SKM-1 (cell line): Measurements from ENCODE around the gene C2orf49.
A peak's percentile ranks its signal among the peaks of the same experiment; 100 is the strongest.

Source experiments
- DNase-seq: peaks from one replicate; lab custom pipeline; 2025; ENCODE audit not compliant: unreplicated experiment; lab: John Stamatoyannopoulos, UW

Gene C2orf49

GRCh38 chr2:105337122-105338019 is at the start of gene C2orf49:
TSS of gene C2orf49 (plus strand) at chr2:105337540. CDS start at chr2:105337588, 48 bp downstream.
- DNase-seq: peak; percentile 59

DNA sequence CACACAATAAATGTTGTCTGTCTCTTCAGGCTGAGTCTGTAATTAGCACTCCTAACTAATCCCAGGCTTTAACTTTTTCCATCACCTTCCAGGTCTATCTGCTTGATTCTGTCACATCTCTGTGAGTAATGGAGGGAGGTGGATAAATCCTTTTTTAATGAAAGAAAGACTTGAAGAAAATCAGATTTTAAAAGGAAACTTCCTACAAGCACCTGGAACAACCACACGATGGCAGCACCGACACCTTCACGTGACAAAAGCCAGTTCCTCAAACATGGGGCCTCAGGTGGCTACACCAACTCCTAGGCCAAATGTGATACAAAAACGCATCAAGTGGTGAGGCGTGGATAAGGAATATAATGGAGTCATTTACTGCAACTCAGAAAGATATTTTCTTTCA is 49.6 kb upstream of the C2orf49 start:
- peak; percentile 22 for DNase-seq

- no peak for DNase-seq
These were observed 49.2 kb upstream of the C2orf49 start for GRCh38 chr2:105288133-105288532.

GRCh38 chr2:105290981-105291660 is 46.2 kb upstream of the C2orf49 start:
- no peak for DNase-seq

DNA sequence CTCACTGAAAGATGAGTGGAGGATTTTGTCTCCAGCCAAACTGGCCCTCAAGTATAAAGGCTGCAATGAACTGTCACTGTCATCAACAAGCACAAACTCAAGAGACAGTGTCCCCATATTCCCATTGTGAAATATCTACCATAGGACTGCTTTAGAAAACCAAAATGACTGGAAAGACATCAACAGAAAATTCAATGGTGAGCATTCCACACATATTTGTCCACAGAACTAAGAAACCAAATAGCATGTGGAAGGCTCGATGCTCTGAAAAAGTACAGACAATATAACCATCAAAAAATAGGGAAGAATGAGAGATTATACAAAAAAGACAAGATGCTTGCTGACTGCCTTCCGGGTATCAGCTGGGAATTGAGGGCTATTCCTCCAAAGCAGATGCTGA is 45.4 kb upstream of the C2orf49 start:
- DNase-seq: no peak

GRCh38 chr2:105294046-105294445 is 43.3 kb upstream of the C2orf49 start:
- no peak for DNase-seq

GRCh38 chr2:105294844-105295481 is 42.4 kb upstream of the C2orf49 start:
- DNase-seq: no peak

DNA sequence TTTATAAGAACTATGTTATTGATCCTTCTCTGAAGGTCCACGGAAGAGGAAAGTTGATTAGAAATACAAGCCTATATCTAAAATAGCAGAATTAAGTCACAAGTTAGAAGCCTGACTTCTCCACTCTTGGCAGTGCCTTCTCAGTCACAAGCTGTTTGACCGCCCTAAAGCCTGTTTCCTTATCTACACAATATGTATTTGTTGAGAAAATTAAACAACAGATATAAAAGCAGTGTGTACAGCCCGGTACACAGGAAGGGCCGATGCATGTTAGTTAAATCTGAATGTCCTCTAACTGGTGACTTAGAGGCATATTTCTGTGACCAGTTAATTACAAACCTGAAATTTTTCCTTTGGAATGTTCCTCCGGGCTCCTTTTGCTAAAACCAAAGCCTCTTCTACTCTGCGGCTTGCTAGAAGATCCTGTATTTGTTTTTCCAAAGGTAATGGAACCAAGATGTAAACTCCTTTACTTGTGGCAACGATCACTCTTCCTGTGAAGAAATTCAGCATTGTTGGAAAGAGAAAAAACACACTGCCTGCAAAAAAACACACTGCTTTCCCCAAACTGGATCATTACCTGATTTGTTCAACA is 41.2 kb upstream of the C2orf49 start:
- DNase-seq: no peak

DNA sequence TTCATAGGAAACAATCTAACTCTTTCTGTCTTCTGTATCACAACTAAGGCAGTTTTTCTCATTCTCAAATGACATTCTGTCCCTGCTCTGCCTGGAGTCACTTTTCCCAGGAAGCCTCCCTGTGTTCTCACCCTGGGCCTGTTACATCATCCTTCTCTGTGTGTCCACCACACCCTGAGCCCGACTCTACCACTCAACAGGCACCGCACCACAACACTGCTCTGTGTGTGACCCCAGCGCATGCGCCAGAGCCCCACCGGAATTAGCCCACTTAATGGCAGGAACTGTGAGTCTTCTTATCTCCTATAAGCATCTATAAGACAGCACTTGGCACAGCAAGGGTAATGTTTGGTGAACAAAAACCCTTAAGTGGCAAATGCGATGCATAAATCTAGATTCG is 40.1 kb upstream of the C2orf49 start:
- no peak for DNase-seq

- DNase-seq: no peak
These were observed 39.3 kb upstream of the C2orf49 start for GRCh38 chr2:105298017-105298416.

DNA sequence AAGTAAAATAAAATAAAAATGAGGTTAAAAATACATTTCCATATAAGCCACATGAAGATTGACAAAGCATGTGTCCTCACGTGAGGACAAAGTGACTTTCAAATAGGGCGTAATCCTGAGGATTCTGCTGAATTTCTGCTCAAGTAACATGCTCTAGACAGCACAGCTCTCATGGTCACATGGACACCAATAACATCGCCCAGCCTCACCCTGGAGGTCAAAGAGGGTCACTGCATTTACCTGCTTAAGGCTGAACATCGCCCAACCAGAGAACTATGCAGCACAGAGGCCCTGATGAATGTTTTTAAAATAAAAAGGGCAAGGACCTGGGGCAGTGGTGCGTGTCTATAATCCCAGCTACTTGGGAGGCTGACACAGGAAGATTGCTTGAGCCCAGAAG is 38.0 kb upstream of the C2orf49 start:
- no peak for DNase-seq

GRCh38 chr2:105301646-105302045 is 35.7 kb upstream of the C2orf49 start:
- no peak for DNase-seq

GRCh38 chr2:105307146-105307545 is 30.2 kb upstream of the C2orf49 start:
- DNase-seq: no peak

GRCh38 chr2:105307550-105307949 is 29.8 kb upstream of the C2orf49 start:
- DNase-seq: no peak

DNA sequence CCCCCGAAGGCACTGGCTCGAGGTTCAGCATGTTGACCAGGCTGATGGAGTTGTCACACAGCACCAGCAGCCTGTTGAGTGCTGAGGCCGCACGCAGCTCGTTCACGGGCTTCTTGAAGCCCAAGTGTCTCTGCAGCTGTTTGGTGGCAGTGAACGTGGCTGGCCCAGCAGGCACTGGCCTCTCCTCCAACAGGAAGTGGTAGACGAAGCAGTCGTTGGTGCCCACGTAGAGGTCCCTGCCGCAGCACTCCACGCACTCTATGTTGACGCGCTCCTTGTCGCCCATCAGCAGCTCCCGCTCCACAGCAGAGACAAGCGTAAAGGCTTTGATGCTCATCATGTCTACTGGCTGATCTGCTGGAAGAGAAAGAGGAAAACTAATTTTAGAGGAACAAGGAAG is 29.4 kb upstream of the C2orf49 start:
- DNase-seq: no peak

GRCh38 chr2:105308382-105309146 is 28.8 kb upstream of the C2orf49 start:
- no peak for DNase-seq

GRCh38 chr2:105309147-105309545 is 28.2 kb upstream of the C2orf49 start:
- peak; percentile 69 for DNase-seq

DNA sequence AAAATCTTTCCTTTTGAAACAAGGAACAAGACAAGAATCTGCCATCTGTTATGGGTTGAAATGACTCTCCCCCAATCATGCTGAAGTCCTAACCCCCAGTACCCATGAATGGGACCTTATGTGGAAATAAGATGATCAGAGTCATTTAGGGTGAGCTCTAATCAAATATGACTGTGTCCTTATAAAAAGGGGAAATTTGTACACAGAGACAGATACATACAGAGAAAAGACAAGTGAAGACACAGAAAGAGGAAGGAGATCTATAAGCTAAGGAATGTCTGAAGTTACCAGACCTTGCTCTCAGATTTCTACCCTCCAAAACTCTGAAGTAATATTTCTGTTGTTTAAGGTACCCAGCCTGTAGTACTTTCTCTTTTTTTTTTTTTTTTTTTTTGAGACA is 23.5 kb upstream of the C2orf49 start:
- DNase-seq: peak; percentile 22

GRCh38 chr2:105315314-105315713 is 22.0 kb upstream of the C2orf49 start:
- no peak for DNase-seq

DNA sequence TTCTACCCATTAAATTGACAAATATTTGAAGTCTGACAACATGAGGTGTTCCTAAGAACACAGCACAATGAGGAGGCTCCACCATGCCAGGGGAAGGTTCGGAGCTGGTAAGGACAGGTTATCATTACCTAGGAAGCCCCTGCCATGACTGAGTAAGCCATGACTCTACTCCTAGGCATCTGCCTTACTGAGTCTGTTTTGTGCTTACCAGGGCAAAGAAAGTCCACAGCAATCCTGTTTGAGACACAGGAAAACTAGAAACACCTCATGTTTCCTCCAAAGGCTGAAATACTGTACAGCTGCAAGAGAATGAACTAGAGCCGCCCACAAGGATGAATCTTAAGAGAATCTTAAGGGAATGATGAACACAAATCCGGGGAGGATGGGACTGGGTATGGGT is 19.4 kb upstream of the C2orf49 start:
- DNase-seq: no peak
